Measurements from ENCODE around the gene CYB5D1. TPM values are rescaled to one million over a fixed set of nuclear protein-coding genes. Genes with fewer than 3 reads are reported as not detected.
"Not testable (repeated sequence)": the region's sequence is repeated elsewhere in the genome, so short reads cannot be mapped to it uniquely, and the experiment has no call there.

Gene CYB5D1, protein sequence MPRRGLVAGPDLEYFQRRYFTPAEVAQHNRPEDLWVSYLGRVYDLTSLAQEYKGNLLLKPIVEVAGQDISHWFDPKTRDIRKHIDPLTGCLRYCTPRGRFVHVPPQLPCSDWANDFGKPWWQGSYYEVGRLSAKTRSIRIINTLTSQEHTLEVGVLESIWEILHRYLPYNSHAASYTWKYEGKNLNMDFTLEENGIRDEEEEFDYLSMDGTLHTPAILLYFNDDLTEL
- total RNA-seq: 7.7 TPM

DNA sequence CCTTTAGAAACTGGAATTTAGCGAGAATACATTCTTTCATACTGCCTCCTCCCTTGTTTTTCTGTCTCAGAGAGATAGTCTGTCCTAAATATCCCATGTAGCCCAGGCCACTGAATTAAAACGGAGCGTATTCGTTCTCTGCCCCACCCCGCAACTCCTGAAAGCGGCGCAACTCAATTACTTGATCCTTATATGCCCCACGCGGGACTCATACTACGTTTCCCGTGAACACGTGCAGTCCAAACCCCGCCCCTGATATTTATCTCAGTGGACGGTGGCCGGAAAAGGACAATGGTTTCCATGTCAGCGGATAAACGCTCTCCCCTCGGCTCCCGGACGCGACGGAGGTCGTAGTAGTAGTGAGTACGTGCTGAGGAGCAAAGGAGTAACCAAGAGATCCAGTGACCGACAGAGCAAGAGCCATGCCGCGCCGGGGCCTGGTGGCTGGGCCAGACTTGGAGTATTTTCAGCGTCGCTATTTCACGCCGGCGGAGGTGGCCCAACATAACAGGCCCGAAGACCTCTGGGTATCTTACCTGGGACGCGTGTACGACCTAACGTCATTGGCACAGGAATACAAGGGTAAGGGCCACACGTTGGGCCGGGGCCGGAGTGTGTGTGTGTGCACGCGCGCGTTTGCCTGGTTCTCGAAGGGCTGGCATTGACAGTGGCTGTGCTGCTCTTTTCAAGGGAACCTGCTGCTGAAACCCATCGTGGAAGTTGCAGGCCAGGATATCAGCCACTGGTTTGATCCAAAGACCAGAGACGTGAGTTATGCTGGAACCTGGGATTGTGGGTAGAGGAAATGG lies at the start of gene CYB5D1:
Gene CYB5D1, plus strand, starts transcription at position 291 of the 809 bp plus-strand sequence. Its CDS starts 132 bp downstream, at position 423.
- peak; percentile 98 for DNase-seq

DNA sequence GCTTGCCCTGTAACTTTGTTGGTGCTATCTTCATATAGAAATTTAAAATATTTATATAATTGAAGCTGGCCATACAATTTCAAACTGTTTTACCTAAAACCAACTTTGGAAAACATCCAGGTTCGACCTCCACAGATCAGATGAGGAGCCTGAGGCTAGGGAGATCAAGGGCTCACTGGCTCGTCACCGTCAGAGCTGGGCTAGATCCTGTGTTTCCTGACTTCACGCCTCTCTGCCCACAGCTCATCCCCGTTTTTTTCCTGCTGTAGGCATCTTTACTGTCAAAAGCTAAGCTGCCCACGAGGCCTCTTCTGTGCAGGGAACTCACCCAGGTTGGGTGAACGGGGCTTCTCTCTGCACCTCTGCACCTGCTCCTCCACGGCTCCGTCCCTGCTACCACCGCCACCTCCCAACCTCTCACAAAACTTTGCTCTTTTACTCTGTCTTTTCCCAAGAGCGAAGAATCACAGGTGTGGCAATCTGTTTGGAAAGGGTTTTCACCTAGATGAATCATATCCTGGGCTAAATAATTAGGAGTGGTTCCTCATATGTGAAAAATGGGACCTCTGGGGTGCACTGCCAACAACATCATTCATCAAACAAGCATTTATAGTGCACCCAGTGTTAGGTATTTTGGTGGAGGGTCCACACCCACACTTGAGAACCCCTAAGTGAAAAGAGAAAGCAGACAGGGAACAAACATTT lies 48.6 kb upstream of the CYB5D1 start:
- DNase-seq: no peak

DNA sequence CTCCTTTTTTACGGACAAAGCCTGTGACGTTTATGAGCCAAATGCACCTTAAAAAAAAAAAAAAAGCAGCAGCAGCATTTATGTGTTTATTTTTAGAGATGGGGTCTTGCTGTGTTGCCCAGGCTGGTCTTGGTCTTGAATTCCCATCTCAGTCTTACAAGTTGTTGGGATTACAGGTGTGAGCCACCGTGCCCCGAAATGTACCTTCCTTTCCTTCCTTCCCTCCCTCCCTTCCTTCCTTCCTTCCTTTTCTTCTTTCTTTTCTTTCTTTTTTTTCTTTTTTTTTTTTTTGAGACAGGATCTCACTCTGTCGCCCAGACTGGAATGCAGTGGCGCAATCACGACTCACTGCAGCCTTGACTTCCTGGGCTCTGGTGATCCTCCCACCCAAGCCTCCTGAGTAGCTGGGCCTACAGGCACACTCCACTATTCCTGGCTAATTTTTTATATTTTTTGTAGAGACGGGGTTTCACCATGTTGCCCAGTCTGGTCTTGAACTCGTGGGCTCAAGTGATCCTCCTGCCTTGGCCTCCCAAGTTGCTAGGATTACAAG lies 47.9 kb upstream of the CYB5D1 start:
- not testable (repeated sequence) for DNase-seq

DNA sequence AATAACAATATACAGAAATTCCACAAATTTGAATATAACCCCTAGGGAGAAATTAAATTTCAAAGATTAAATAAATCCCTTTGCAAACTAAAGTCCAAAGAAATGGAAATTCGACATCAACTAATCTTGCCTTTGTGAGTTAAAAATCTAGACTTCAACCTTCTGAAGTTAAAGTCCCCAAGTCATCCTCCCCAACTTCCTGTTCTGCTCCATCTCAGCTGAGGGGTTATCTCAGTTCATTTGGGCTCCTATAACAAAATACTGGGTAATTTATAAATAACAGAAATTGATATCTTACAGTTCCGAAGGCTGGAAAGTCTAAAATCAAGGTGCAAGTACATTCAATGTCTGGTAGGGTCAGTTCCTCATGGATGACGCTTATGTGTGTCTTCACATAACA lies 46.6 kb upstream of the CYB5D1 start:
- no peak for DNase-seq

DNA sequence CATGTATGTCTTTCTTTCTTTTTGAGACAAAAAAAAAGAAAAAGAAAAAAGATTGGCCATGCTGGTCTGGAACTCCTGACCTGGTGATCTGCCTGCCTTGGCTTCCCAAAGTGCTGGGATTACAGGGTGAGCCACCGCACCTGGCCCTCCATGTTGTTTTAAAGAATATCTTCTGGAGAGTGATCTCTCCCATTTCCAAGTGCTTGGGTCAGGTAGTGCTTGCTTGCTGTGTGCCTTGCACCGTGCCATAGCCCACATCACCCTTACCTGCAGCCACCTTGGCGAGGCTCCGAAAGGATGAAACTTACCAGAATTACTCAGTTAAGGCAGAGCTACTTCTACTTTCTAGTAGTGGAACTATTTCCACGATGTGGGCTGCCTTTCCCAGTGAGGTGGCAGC lies 42.8 kb upstream of the CYB5D1 start:
- no peak for DNase-seq

DNA sequence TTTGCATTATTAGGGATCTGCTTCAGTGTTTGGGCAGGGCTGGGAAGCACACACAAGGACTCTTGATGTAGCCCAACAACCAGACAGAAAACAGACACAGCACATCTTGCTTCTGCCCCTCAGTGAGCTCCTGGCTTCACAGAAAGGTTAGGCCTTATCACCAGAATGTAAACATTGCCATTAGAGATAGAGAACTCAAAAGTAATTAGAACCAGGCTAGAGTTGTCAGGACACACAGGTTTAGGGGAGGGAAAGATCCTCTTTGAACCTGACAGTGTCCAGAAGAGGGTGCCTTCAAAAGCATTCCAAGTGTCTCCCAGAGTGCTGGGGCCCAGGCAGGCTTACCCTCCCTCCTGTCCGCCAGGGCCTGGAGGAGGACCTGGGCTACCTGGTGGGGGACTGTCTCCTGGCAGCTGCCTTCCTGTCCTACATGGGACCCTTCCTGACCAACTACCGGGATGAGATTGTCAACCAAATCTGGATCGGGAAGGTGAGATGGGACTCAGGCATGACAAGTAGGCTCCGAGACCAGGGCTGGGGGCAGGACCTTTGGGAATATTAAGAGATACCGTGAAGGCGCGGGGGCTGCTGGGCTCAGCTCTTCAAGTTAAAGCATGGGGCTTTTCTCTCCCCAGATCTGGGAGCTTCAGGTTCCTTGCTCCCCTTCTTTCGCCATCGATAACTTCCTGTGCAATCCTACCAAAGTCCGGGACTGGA lies 40.7 kb upstream of the CYB5D1 start:
- DNase-seq: no peak

DNA sequence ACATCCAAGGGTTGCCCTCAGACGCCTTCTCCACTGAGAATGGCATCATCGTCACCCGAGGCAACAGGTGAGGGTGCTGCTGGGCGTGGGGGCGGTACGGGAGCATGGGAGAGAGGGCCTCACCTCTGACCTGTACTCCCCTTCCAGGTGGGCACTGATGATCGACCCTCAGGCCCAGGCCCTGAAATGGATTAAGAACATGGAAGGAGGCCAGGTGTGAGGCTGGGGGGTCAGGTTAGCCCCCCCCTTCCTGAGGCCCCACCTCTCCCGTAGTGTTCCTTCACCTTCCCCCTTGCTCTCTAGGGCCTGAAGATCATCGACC lies 40.2 kb upstream of the CYB5D1 start:
- no peak for DNase-seq

DNA sequence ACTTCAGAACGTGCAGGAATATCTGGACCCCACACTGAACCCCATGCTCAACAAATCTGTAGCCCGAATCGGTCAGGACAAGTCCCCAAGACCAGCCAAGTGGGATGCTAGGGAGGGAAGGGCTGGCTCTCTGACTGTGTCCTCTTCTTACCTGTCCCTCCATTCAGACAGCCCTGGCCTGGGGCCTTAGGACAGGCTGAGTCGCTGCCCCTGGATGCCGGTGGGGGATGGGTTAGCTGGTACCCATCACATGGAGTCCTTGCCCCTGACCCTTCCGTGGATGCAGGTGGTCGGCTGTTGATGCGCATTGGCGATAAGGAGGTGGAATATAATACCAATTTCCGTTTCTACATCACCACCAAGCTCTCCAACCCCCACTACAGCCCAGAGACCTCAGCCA lies 39.8 kb upstream of the CYB5D1 start:
- DNase-seq: no peak

DNA sequence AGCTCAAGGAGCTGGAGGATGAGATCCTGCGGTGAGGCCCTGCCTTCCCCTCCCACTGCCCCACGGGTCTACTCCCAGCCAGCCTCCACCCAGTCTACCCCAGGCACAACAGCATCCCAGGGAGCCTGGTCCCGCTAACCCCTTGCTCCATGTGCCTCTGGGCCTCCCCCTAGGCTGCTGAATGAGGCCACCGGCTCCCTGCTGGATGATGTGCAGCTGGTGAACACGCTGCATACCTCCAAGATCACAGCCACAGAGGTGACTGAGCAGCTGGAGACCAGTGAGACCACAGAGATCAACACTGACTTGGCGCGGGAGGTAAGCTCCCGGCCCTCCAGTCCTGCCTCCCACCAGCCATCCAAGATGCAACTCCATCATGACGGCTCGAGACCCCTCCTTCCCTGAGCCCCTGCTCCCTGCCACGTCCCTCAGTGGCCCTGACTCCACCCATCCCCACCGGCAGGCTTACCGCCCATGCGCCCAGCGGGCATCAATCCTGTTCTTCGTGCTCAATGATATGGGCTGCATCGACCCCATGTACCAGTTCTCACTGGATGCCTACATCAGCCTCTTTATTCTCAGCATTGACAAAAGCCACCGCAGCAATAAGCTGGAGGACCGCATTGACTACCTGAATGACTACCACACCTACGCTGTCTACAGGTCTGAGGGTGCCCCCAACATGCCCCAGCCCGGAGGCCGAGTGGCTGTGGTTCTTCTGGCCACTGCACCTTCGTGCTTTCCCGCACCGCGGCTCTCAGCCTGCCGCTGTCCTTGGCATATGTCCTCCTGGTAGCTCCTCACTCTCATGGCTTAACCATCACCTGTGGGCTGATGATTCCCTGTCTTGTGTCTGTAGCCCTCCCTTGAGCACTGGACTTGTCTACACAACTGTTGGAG lies 38.8 kb upstream of the CYB5D1 start:
- DNase-seq: no peak

DNA sequence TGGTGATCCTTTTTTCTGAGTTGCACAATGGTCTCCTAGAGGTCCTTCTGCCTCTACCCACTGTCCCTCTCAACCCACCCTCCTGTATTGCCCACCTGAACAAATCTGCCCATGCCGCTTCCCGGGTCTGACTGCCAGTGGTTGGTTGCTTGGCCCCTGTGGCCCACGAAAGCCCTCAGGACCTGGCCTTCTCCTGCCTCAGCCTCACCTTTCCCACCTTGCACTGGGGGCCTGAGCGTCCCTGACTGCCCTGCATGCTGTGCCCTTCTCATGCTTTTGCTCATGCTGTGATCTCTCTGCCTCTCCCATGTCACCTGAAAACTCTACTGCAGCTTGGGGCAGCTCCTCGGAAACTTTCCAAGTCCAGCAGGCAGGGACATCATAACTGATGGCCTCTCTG lies 37.6 kb upstream of the CYB5D1 start:
- no peak for DNase-seq

DNA sequence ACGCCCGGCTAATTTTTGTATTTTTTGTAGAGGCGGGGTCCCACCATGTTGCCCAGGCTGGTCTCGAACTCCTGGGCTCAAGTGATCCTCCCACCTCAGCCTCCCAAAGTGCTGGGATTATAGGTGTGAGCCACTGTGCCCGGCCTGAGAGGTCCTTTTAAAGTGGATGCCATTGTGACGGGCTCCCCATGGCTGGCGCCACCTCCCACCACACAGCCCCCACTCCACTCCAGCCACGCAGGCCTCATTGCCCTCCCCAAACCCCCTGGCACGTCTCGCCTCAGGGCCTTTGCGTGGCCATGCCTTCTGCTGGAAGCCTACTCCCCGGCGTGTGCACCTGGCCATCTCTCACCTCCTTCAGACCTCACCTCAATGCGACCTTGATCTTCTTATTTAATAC lies 35.7 kb upstream of the CYB5D1 start:
- DNase-seq: no peak

DNA sequence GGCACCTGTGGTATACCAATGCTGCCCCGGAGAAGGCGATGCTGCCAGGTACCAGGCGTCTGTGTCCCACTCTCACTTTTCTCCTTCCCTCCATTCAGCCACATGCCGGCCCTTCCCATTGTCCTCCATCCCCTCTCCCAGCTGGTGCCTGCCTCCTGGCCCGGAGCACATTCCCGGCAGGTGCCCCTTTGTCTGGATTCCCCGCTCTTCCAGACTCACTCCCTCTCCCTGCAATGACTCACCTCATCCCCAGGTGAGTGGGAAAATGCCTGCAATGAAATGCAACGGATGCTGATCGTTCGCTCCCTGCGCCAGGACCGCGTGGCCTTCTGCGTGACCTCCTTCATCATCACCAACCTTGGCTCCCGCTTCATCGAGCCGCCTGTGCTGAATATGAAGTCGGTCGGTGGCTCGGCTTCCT lies 34.2 kb upstream of the CYB5D1 start:
- no peak for DNase-seq

DNA sequence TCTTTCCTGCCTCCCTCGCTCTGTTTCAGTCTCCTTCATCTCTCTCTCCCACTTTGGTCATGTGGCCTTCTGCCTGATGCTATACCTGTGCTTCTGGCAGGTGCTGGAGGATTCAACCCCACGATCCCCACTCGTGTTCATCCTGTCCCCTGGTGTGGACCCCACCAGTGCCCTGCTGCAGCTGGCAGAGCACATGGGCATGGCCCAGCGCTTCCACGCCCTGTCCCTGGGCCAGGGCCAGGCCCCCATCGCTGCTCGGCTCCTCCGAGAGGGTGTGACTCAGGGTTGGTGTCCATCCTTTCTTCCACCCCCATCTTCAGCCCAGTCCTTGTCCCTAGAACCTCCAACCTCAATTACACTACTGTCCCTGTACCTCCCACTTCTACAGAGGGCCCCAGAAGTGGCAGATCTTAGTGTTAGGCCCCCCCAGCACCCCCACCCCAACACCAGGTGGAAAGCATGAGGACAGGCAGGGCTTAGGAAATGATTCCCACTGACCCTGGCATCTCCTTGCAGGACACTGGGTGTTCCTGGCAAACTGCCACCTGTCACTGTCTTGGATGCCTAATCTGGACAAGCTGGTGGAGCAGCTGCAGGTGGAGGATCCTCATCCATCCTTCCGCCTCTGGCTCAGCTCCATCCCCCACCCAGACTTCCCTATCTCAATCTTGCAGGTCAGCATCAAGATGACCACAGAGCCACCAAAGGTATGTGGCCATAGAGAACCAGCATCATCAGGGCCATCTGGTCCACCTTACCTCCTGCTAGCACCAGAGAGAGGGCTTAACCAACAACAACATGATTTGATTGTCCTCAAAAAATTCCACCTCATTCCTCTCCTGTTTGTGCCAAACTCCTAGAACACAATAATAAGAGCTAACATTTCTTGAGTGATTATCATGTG lies 33.5 kb upstream of the CYB5D1 start:
- DNase-seq: no peak

DNA sequence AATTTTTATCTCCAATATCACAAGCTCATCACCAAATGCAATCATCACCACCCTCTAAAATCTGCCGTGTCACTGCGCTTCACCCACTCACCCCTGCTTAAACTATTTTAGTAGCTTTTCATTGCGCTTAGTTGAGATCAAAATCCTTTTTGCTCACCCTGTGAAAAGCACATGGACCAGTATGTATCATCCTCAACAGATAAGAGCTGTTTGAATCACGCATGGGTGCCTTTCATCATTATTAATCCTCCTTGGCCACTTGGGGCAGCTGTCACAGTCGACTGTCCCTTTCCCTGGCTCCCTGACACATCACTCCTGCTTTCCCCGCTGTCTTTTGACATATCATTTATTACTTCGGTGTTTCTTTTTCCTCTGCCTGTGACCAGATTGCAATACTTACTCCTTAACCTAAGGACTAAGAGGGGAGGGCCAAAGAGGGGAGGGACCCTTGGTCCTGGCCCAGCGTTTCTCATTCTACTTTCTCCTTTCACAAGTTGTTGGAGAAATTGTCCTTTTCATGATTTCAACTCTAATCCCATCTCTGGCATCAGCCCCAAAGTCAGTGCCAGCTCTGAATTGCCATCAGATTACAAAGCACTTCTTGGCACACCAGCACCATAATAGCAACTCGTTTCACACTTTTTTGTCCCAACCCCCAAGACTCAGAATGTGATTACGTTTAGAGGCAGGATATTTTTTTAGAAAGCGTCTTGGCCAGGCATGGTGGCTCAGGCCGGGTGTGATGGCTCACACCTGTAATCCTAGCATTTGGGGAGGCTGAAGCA lies 32.4 kb upstream of the CYB5D1 start:
- DNase-seq: no peak

DNA sequence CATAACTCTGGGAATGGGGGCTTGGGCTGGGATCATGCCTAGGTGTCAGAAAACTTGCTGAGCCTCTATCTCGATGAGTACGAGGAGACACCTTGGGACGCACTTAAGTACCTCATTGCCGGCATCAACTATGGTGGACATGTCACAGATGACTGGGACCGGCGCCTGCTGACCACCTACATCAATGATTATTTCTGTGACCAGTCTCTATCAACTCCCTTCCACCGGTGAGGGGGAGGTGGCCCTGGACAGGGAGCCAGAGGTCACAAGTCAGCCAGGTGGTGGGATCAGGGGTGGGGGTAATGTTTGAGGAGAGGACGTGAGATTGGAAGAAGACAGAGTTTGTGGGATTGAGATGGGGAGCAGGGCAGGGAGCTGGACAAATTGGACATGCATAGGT lies 27.2 kb upstream of the CYB5D1 start:
- DNase-seq: no peak

DNA sequence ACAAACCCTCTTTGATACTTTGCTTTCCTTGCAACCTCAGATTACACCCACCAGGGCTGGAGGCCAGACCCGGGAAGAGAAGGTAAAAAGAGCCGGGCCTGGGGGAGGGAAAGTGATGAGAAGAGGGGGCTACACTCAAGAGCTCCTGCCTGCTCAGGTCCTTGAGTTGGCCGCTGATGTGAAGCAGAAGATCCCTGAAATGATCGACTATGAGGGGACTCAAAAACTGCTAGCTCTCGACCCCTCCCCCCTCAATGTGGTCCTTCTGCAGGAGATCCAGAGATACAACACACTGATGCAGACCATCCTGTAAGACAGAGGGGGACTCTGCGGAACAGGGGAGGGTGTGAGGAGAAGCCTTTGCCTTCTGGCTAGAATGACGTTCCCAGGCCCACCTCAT lies 26.6 kb upstream of the CYB5D1 start:
- no peak for DNase-seq

DNA sequence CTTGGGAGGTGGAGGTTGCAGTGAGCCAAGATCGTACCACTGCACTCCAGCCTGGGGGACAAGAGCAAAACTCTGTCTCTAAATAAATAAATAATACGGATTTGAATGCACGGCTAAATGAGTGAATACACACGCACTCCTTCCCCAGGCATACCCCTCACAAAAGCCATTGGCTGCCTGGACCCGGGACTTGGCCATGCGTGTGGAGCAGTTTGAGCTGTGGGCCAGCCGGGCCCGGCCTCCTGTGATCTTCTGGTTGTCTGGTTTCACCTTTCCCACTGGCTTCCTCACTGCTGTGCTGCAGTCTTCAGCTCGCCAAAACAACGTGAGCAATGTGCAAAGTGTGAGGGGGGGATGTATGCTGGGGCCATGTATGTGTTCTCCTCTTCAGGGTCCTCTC lies 25.4 kb upstream of the CYB5D1 start:
- DNase-seq: no peak

DNA sequence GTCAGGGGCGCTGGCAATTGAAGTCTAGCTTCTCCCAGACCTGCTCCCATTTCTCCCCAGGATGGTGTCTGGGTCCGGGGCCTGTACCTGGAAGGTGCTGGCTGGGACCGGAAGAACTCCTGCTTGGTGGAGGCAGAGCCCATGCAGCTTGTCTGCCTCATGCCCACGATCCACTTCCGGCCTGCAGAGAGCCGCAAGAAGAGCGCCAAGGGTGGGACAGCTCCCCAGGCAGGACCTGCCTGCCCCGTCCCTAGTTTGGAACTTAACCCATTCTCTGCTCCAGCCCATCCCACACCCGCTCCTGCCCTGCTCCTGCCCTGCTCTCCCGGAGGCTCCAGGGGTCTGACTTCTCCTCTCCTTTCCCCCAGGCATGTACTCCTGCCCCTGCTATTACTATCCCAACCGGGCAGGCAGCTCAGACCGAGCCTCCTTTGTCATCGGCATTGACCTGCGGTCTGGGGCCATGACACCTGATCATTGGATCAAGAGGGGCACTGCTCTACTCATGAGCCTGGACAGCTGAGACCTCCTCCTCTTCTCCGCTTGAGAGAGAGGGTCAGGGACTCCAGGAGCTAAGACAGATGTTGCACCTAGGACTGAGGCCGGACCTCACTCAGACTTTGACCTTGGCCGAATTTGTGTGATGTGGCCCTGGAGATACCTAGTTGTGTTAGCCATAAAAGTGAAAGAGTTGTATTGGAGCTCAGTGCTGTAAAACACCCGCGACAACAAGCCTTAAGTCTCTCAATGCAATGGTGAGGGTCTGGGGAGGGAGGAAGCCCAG lies 24.6 kb upstream of the CYB5D1 start:
- no peak for DNase-seq

Measured in skin of body (tissue), 2 donors.